GM10248 (cell line): Measurements from ENCODE around the gene E2F2.

Source experiments
- CTCF ChIA-PET: fragments of 300-600 bp; sonication (Branson Sonifier 250); formaldehyde crosslinking; extraction: SDS; loops from one replicate; lab custom pipeline; 2021; ENCODE audit warnings: antibody characterized with exemption; lab: Yijun Ruan, JAX
- POLR2A ChIA-PET: fragments of 350-650 bp; sonication (Branson Sonifier 250); formaldehyde crosslinking; extraction: SDS; loops from one replicate; lab custom pipeline; 2020; ENCODE audit warnings: antibody characterized with exemption; lab: Yijun Ruan, JAX
- DNase-seq: peaks from one replicate; pipeline ENCODE4 v3.0.0; 2012; ENCODE audit errors: extremely low spot score
- CTCF ChIP-seq: IDR thresholded peaks from 2 replicates; pipeline ENCODE4 v1.5.1; 2012; ENCODE audit warnings: mild to moderate bottlenecking, low read depth; ENCODE audit errors: extremely low read depth, missing control alignments, control extremely low read depth

E2F2 gene

GRCh38 chr1:23553231-23554126 is 22.4 kb upstream of the E2F2 start:
- ChIA-PET POLR2A (interaction anchor here (0.7 kb wide), 1 partner anchor 362 kb away, joined by 4 read pairs; no protein-coding TSS in a partner anchor), CTCF (interaction anchor here (1.1 to 24.9 kb wide), 6 partner anchors 8 to 363 kb away, joined by 3 to 858 read pairs (median 8); no protein-coding TSS in a partner anchor)
- no peak for DNase-seq
- no peak for TF ChIP-seq CTCF

- no peak for TF ChIP-seq CTCF
- ChIA-PET CTCF (interaction anchor here (0.9 to 24.9 kb wide), 3 partner anchors 50 to 131 kb away, joined by 3 to 858 read pairs (median 4); no protein-coding TSS in a partner anchor), POLR2A (no interaction called here)
- no peak for DNase-seq
These were observed 20.8 kb upstream of the E2F2 start for GRCh38 chr1:23551849-23552248.

GRCh38 chr1:23548704-23549143 is 17.7 kb upstream of the E2F2 start:
- ChIA-PET CTCF (interaction anchor here (1.0 to 24.9 kb wide), 9 partner anchors 9 to 125 kb away, joined by 3 to 858 read pairs (median 4); partner anchors contain the start of gene ID3), POLR2A (interaction anchor here (1.3 kb wide), 1 partner anchor 28 kb away, joined by 3 read pairs; no protein-coding TSS in a partner anchor)
- TF ChIP-seq CTCF, result no peak
- DNase-seq, result no peak

GRCh38 chr1:23546897-23547584 is 16.0 kb upstream of the E2F2 start:
- TF ChIP-seq CTCF, result no peak
- POLR2A ChIA-PET, result no interaction called here
- no peak for DNase-seq
- CTCF ChIA-PET, result interaction anchor here (0.9 to 24.9 kb wide), 7 partner anchors 7 to 89 kb away, joined by 3 to 858 read pairs (median 14); partner anchors contain the start of genes E2F2 and ID3

- DNase-seq, result no peak
- POLR2A ChIA-PET, result interaction anchor here (1.1 kb wide), 1 partner anchor 91 kb away, joined by 7 read pairs; no protein-coding TSS in a partner anchor
- TF ChIP-seq CTCF, result no peak
- CTCF ChIA-PET, result interaction anchor here (0.7 to 24.9 kb wide), 21 partner anchors 8 to 199 kb away, joined by 3 to 858 read pairs (median 7); partner anchors contain the start of genes E2F2 and ID3
These were observed 14.8 kb upstream of the E2F2 start for GRCh38 chr1:23545851-23546250.
